Ovary (tissue), 9 donors: ENCODE data around the gene NELL1. TPM values are rescaled to one million over a fixed set of nuclear protein-coding genes. Genes with fewer than 3 reads are reported as not detected.

Experiments
- DNase-seq, 5 donors: peaks; one replicate each; pipeline ENCODE4 v3.0.0-alpha.2; 2019 to 2020
- H3K27ac ChIP-seq, 2 donors: fragments of 200-600 bp; one replicate each; pipeline versions ENCODE4 v1.5.1 to v1.8.0; 2019 to 2022
- H3K27me3 ChIP-seq: fragments of 200-600 bp; one replicate; pipeline ENCODE4 v1.8.0; 2022
- H3K36me3 ChIP-seq: fragments of 200-600 bp; sonication (generic); one replicate; pipeline ENCODE4 v1.5.1; 2019
- H3K4me1 ChIP-seq: one replicate; pipeline ENCODE4 v1.8.1; 2013; ENCODE audit warnings: mild to moderate bottlenecking, moderate library complexity; ENCODE audit not compliant: insufficient read depth
- H3K4me3 ChIP-seq: fragments of 200-600 bp; sonication (generic); one replicate; pipeline ENCODE4 v1.5.1; 2017
- H3K9me3 ChIP-seq, 2 donors: fragments of 200-600 bp in 1 of 2; sonication (generic) in 1 of 2; one replicate each; pipeline versions ENCODE4 v1.5.1 to v1.8.1; 2013 to 2019; ENCODE audit warnings: mild to moderate bottlenecking in 1 of 2, moderate library complexity in 1 of 2
- EP300 ChIP-seq: sonication (generic); formaldehyde crosslinking; IDR thresholded peaks from one replicate; pipeline ENCODE4 v1.6.1; 2017; ENCODE audit warnings: antibody characterized with exemption
- POLR2A ChIP-seq: fragments of 450-650 bp; IDR thresholded peaks from one replicate; pipeline ENCODE4 v1.6.1; 2017; ENCODE audit warnings: antibody characterized with exemption, mild to moderate bottlenecking, moderate library complexity
- WGBS, 3 donors: extraction: QIAGEN DNeasy Blood & Tissue Kit in 1 of 3; methylation state at CpG; one replicate each; pipeline versions ENCODE4 v1.1.5 to v1.1.7; 2013 to 2017; 5-methylcytosine and 5-hydroxymethylcytosine counted together
- intact Hi-C, 4 donors: fragments of 100-400 bp; cut with DNase I; formaldehyde crosslinking; loops; one replicate each; pipeline versions ENCODE4 v1.11.0 to v1.15.1; 2022 to 2023
- polyA plus RNA-seq, 2 donors: library from polyadenylated mRNA; stranded (reverse); fragments of 200-250 nt in 1 of 2; fragments of 350-450 nt in 1 of 2; fragmentation: Illumina TruSeq in 1 of 2; extraction: RNeasy Lipid Tissue Mini Kit (QIAGEN cat#74804) in 1 of 2; gene quantifications; one replicate each; pipeline ENCODE4 v1.2.3, GENCODE V29; 2013 to 2014
- total RNA-seq, 7 donors: library from RNA; depleted of rRNA in 2 of 7; stranded (reverse); fragments of >200 nt in 2 of 7; fragmentation: NEBNext Ultra II Directional in 3 of 7; extraction: Animal tissue kit (Norgen Biotek cat#: 25700) in 3 of 7; gene quantifications; one replicate each; pipeline versions ENCODE4 v1.1.0 to v1.2.4, GENCODE V29; 2016 to 2023
- TF ChIP-seq, protein P1 (sequence below), 3 donors: fragments of 450-650 bp in 2 of 3; fragments of 200-600 bp in 1 of 3; IDR thresholded peaks; one replicate each; pipeline versions ENCODE4 v1.5.1 to v1.8.0; 2016 to 2022; ENCODE audit warnings: antibody characterized with exemption in 3 of 3, mild to moderate bottlenecking in 1 of 3
- donor health status: DM: no; HTN: no; CAD: no; lungs with moderate emphysema.
- donor health status: DM: no; HTN: no; CAD: no.
- donor health status: Bipolar disorder and iron deficiency.
- donor health status: DM: yes; HTN: yes; CAD: no.
- donor health status: DM: no; HTN: no; CAD: no.
- donor health status: DM: yes; HTN: yes; CAD: no.

NELL1 gene
- total and polyA plus RNA-seq, 9 donors = 0.21 to 0.43 (median 0.36) TPM; not detected in 5

DNA sequence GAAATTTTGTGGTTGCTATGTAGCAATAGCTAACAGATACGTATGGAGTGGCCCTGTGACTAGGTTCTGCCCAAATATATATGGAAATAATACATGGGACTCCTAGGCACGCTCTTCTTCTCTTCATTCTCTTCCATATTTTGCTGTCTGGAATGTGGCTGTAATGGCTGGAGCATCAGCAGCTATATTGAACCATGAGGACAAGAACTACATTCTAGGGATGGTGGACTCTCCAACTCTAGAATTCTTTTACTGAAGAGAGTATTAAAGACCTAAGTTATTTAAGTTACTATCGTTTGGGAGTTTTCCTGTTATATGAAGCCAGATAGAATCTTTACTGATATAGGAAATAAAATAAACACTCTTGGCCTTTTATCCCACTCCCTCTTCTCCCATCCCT lies 7.5 kb upstream of the NELL1 start:
- Histone ChIP-seq H3K27ac (no peak overlapping the region), H3K4me3 (no peak overlapping the region), H3K9me3 (no peaks in the 10 kb centered on the region), H3K4me1 (no peaks in the 10 kb centered on the region), H3K27me3 (no peaks in the 10 kb centered on the region), H3K36me3 (no peaks in the 10 kb centered on the region)
- intact Hi-C loops = no loop called here
- DNase-seq = no peak
- no peak for TF ChIP-seq EP300
- TF ChIP-seq, protein P1, sequence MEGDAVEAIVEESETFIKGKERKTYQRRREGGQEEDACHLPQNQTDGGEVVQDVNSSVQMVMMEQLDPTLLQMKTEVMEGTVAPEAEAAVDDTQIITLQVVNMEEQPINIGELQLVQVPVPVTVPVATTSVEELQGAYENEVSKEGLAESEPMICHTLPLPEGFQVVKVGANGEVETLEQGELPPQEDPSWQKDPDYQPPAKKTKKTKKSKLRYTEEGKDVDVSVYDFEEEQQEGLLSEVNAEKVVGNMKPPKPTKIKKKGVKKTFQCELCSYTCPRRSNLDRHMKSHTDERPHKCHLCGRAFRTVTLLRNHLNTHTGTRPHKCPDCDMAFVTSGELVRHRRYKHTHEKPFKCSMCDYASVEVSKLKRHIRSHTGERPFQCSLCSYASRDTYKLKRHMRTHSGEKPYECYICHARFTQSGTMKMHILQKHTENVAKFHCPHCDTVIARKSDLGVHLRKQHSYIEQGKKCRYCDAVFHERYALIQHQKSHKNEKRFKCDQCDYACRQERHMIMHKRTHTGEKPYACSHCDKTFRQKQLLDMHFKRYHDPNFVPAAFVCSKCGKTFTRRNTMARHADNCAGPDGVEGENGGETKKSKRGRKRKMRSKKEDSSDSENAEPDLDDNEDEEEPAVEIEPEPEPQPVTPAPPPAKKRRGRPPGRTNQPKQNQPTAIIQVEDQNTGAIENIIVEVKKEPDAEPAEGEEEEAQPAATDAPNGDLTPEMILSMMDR (IDR thresholded peaks at IDR 0.05) = no peak
- no peak for TF ChIP-seq POLR2A
- 84 to 88% (median 85%) methylated on average over 3 of the region's 3 CpGs for WGBS, 3 donors

DNA sequence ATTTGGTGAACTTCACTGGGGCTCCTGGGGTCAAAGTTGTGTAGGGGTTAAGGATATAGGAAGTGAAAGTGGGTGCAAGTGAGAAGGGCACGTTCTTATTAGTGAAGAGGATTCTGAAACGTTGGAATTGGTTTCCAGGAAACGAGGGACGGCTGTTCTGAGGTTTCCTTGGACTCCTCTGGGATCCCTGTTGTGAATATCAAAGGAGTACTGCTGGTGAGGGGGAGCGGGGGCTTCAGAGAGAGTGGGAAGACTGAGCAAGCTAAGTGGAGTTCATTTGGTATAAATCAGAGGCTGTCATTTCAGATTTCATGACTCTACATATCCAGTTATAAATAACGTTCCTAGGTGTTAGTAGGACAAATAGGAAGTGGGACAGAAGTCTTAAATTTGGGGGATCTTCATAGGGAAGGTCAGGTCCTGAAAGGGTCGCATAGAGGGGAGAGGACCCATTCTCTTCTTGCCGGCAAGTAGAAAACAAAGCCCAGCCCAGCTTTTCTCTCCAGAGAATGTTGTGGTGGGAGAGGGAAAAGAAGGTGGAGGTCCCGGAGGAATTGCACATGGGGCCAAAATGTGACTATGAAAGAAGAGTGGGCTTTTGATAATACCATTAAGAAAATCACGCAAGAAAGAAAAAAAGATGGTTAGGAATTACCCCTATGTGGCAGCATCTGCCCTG lies 1.1 kb upstream of the NELL1 start:
- Histone ChIP-seq H3K9me3 (no peaks in the 10 kb centered on the region), H3K4me3 (no peak overlapping the region), H3K36me3 (no peaks in the 10 kb centered on the region), H3K27ac (no peak overlapping the region), H3K27me3 (no peaks in the 10 kb centered on the region), H3K4me1 (peaks cover 2% of the 10 kb centered on the region)
- WGBS, 3 donors = 17 to 27% (median 22%) methylated on average over 10 of the region's 10 CpGs
- no peak for TF ChIP-seq POLR2A
- TF ChIP-seq, protein P1 (IDR thresholded peaks at IDR 0.05) = no peak
- TF ChIP-seq EP300 = no peak
- intact Hi-C loops = no loop called here
- DNase-seq = no peak

DNA sequence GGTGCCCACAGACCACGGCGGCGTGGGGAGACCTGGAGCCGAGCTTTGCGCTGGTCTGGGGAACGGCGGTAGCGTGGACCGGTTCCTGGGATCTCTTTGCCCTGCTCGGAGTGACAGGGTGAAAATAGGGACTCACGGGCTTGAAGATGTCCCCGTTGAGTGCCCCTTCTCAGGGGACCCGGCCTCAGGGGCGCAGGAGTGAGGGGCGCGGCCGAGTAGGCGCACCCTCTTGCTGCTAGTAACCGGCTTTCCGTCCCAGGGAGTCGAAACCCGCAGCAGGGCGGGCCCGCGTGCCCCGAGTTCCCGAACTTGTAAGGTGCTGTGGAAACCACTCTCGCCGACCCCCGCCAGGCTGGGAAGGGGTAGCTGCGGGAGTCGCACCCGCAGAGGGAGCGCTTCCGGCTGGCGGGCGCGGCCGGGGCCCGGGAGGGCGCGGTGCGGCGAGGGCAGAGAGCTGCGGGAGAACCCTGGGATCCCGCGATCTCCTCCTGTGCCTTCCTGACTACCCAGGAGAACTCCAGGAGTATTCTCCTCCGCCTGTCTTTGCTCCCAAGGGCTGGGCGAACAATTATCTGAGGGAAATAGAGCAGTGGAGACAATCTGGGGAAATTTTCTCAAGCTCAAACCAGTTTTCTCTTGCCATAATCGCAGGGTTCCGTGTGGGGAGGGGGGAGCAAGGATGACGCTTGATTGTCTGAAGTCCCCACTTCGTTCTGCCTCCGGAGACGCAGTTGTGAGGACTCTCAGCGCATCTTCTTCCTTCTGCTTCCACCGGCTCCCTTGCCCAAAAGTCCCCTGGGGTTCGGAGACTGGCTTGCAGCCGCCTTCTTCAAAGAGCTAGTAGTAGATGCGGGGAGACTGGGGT lies 666 bp downstream of the NELL1 start:
- Histone ChIP-seq H3K4me3 (no peak overlapping the region), H3K27me3 (no peaks in the 10 kb centered on the region)

DNA sequence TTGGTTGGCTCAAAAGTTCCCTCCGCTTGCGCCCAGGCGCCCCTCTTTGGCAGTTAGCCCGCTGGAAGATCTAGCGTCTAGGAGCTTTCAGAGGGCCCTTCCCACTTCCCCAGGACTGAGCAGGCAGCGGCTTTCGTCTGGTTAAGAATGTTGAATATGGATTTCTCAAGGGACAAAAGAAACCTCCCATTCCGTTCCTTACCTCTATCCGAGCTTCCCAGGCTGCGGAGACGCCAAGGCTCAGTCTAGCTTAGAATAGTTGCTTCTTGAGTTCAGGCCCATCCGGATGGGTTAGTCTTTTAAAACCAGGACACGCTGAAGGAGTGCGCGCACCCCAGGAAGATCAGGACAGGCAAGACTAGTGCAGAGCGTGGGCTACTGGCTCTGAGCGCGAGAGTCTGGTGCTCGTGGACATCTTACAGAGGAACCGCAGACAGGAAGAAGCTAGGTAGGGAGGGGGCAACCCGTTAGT lies 1.6 kb downstream of the NELL1 start:
- no peak overlapping the region for H3K27ac ChIP-seq
- intact Hi-C loops = no loop called here
- WGBS, 3 donors = 19 to 39% (median 26%) methylated on average over 21 of the region's 21 CpGs
- H3K27me3 ChIP-seq = no peaks in the 10 kb centered on the region
- H3K9me3 ChIP-seq = no peaks in the 10 kb centered on the region
- DNase-seq = no peak
- no peak overlapping the region for H3K4me3 ChIP-seq
- no peak for TF ChIP-seq EP300
- TF ChIP-seq, protein P1 (IDR thresholded peaks at IDR 0.05) = no peak
- no peak for TF ChIP-seq POLR2A
- peaks cover 2% of the 10 kb centered on the region for H3K4me1 ChIP-seq
- H3K36me3 ChIP-seq = no peaks in the 10 kb centered on the region

More for the DNA sequence above, 666 bp downstream of the NELL1 start:
- peaks cover 2% of the 10 kb centered on the region for H3K4me1 ChIP-seq
- no peak overlapping the region for H3K27ac ChIP-seq
- intact Hi-C loops = no loop called here
- H3K9me3 ChIP-seq = no peaks in the 10 kb centered on the region
- no peak for DNase-seq
- no peaks in the 10 kb centered on the region for H3K36me3 ChIP-seq
- TF ChIP-seq POLR2A (no peak), EP300 (no peak)
- TF ChIP-seq, protein P1 (IDR thresholded peaks at IDR 0.05) = no peak
- 1% methylated on average over 57 to 60 of the region's 60 CpGs for WGBS, 3 donors
